A549 treated with Mapracorat at 1 μM for 4 hours (cell line): ENCODE results near the gene TEKT2. TPM values are rescaled to one million over a fixed set of nuclear protein-coding genes. Genes with fewer than 3 reads are reported as not detected.

Experiments
- total RNA-seq: library from RNA; stranded (reverse); fragments of 200-300 nt; extraction: Qiagen RNA extraction; gene quantifications from 5 replicates; pipeline ENCODE4 v1.2.3, GENCODE V29; 2022

Gene TEKT2, protein sequence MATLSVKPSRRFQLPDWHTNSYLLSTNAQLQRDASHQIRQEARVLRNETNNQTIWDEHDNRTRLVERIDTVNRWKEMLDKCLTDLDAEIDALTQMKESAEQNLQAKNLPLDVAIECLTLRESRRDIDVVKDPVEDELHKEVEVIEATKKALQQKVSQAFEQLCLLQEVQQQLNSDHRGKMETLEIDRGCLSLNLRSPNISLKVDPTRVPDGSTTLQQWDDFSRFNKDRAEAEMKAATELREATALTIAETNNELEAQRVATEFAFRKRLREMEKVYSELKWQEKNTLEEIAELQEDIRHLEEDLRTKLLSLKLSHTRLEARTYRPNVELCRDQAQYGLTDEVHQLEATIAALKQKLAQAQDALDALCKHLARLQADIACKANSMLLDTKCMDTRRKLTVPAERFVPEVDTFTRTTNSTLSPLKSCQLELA
- not detected in 5 replicates for total RNA-seq

GRCh38 chr1:36083635-36084496 lies at the start of gene TEKT2:
TEKT2 (plus strand) TSS chr1:36084094; CDS start chr1:36084922, 828 bp downstream.

DNA sequence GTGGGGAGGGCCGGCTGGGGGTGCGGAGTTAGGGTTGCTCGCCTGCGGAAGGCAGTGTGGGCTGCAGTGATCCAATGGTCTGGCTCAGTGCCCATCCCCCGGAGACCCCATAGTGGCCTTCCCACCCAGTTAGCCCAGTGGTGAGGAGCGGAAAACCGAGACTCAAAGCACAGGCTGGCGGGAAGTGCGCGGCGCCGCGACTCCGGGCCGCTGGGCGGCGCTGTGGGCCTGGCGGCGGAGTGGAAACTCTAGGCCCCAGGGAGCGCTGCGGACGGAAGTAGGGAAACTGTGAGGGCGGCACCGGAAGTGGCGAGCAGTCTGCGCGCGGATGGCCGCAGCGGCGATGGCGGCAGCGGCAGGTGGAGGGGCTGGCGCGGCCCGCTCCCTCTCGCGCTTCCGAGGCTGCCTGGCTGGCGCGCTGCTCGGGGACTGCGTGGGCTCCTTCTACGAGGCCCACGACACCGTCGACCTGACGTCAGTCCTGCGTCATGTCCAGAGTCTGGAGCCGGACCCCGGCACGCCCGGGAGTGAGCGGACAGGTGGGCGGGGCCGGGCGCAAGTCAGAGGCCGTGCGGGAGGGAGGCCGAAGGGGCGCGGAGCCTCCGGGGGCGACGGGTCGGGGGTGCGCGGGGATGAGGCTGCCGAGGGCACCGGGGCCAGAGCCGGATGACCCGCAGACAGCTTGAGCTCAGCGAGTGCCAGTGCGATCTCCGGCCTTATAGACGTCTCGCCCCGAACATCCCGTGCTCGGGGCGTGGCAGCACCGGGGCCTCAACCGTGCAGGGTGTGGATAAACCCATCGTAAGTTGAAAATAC lies 4.9 kb downstream of the TEKT2 start, which contains the start of gene ADPRS:
Gene ADPRS, plus strand, starts transcription at position 316 of the 816 bp plus-strand sequence. Its CDS starts 13 bp downstream, at position 329.

GRCh38 chr1:36125129-36125991 lies 41.5 kb downstream of the TEKT2 start, which contains the start of gene COL8A2:
COL8A2 (minus strand) TSS chr1:36125222; CDS start chr1:36100242, 24,980 bp downstream.

Other genes with a start within 250 kb of the TEKT2 start
- gene AGO1, start 200.9 kb upstream of the TEKT2 start, total RNA-seq, result 3.0 to 4.5 TPM (median 4.4 TPM) in 5 replicates
- gene AGO3, start 153.0 kb upstream of the TEKT2 start, total RNA-seq, result 6.0 to 7.4 TPM (median 7.0 TPM) in 5 replicates
- 23.8 to 32.3 TPM (median 30.7 TPM) in 5 replicates for gene ADPRS, start 4.8 kb downstream of the TEKT2 start, total RNA-seq
- 0.08 to 0.15 TPM (median 0.12 TPM) in 5 replicates for gene COL8A2, start 41.1 kb downstream of the TEKT2 start, total RNA-seq
- 69.6 to 89.3 TPM (median 84.8 TPM) in 5 replicates for gene TRAPPC3, start 65.4 kb downstream of the TEKT2 start, total RNA-seq
- 179 to 203 TPM (median 196 TPM) in 5 replicates for gene MAP7D1, start 72.1 kb downstream of the TEKT2 start, total RNA-seq
- 62.8 to 73.5 TPM (median 69.7 TPM) in 5 replicates for gene THRAP3, start 140.3 kb downstream of the TEKT2 start, total RNA-seq
- gene SH3D21, start 222.3 kb downstream of the TEKT2 start, total RNA-seq, result 1.9 to 3.8 TPM (median 2.4 TPM) in 5 replicates
- 9.5 to 25.0 TPM (median 23.7 TPM) in 5 replicates for gene EVA1B, start 239.6 kb downstream of the TEKT2 start, total RNA-seq